ENCODE results near the gene MSMP. TPM values are rescaled to one million over a fixed set of nuclear protein-coding genes. Genes with fewer than 3 reads are reported as not detected.

The MSMP gene
- total RNA-seq, 1 donor from 2014 or later, result not detected

DNA sequence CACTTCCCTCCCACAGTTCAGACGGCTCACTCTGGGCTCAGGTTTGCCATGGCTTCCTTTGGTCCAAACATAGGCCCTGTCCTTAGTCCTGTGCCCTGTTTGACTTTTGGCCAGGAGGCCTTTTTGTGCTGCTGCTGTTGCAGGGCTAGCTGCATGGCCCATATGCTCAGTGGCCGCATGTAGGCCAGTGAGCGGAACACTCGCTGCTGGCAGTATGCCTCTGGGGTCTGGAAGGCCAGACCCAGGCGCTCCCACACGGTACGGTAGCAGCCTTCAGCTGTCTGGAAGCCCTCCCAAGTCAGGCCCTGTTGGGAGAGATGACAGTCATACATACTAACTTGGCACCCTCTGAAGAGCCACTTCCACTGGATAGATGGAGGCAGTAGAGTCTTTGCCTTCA, 16.9 kb downstream of the MSMP start:
- Histone ChIP-seq H3K27me3 (ENCODE audit: insufficient read depth, low read length) (no peaks in the 10 kb centered on the region), H2AFZ (ENCODE audit: low read depth, low read length) (no peak overlapping the region), H3K79me2 (ENCODE audit: insufficient read depth, low read length) (peaks cover 41% of the 10 kb centered on the region), H3K36me3 (ENCODE audit: insufficient read depth, low read length) (peaks cover 52% of the 10 kb centered on the region), H3K9me3 (ENCODE audit: insufficient read depth, low read depth, low read length) (no peaks in the 10 kb centered on the region), H3K4me1 (ENCODE audit: insufficient read depth, low read length) (peaks cover 18% of the 10 kb centered on the region), H3K4me2 (ENCODE audit: low read length) (no peak overlapping the region), H3K27ac (ENCODE audit: low read depth, low read length) (no peak overlapping the region), H4K20me1 (ENCODE audit: insufficient read depth, low read length) (peaks cover 74% of the 10 kb centered on the region), H3K9ac (ENCODE audit: low read length) (no peak overlapping the region), H3K4me3 (ENCODE audit: insufficient read depth, low read depth, low read length) (no peak overlapping the region)
- TF ChIP-seq, protein P1, sequence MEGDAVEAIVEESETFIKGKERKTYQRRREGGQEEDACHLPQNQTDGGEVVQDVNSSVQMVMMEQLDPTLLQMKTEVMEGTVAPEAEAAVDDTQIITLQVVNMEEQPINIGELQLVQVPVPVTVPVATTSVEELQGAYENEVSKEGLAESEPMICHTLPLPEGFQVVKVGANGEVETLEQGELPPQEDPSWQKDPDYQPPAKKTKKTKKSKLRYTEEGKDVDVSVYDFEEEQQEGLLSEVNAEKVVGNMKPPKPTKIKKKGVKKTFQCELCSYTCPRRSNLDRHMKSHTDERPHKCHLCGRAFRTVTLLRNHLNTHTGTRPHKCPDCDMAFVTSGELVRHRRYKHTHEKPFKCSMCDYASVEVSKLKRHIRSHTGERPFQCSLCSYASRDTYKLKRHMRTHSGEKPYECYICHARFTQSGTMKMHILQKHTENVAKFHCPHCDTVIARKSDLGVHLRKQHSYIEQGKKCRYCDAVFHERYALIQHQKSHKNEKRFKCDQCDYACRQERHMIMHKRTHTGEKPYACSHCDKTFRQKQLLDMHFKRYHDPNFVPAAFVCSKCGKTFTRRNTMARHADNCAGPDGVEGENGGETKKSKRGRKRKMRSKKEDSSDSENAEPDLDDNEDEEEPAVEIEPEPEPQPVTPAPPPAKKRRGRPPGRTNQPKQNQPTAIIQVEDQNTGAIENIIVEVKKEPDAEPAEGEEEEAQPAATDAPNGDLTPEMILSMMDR (IDR thresholded peaks at IDR 0.05; ENCODE audit: insufficient read depth, low read depth, low read length), result no peak
- TF ChIP-seq EZH2 (IDR thresholded peaks at IDR 0.05; ENCODE audit: insufficient read depth, low read length), result no peak
- H3K36me3 Mint-ChIP-seq (ENCODE audit: low read depth, unreplicated experiment), result peaks cover 36% of the 10 kb centered on the region
- H3K4me3 Mint-ChIP-seq (ENCODE audit: unreplicated experiment), result no peak overlapping the region
- no peak for FAIRE-seq
- no peak for DNase-seq (ENCODE audit: low read depth)
- no peaks in the 10 kb centered on the region for H3K9me3 Mint-ChIP-seq (ENCODE audit: unreplicated experiment)
- H3K27me3 Mint-ChIP-seq (ENCODE audit: low read depth, unreplicated experiment), result no peaks in the 10 kb centered on the region
- H3K4me1 Mint-ChIP-seq (ENCODE audit: low read depth, unreplicated experiment), result peaks cover 28% of the 10 kb centered on the region
- peak overlapping the region; percentile 72 for H3K27ac Mint-ChIP-seq (ENCODE audit: unreplicated experiment)

DNA sequence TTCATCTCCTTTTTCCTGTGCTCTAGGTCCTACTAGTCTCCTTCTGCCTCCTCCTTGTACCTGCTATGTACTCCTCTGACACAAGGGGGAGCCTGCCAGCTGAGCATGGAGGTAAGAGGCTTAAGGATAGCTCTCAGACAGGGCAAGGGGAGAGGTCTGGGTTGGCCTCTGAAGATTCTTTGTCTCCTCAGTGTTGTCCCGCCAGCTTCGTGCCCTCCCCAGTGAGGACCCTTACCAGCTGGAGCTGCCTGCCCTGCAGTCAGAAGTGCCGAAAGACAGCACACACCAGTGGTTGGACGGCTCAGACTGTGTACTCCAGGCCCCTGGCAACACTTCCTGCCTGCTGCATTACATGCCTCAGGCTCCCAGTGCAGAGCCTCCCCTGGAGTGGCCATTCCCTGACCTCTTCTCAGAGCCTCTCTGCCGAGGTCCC, 17.9 kb downstream of the MSMP start:
- no peak overlapping the region for H3K4me3 Mint-ChIP-seq (ENCODE audit: unreplicated experiment)
- H3K79me2 ChIP-seq (ENCODE audit: insufficient read depth, low read length), result peaks cover 43% of the 10 kb centered on the region
- FAIRE-seq, result no peak

DNA sequence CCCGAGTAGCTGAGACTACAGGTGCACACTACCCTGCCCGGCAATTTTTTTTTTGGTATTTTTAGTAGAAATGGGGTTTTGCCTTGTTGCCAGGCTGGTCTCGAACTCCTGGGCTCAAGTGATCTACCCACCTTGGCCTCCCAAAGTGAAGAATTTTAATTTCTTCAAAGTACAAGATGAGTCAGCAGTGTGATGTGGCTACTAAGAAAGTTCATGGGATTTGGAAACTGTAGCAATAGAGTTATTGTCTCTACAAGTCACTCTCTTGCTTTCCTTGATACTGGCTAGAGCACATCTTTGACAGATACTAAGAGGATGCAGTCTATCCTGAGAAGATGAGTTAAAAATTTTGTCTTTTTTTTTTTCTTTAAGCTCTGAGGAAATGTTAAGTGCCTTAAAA, 20.0 kb downstream of the MSMP start:
- Histone ChIP-seq H3K79me2 (ENCODE audit: insufficient read depth, low read length) (peaks cover 64% of the 10 kb centered on the region), H3K27me3 (ENCODE audit: insufficient read depth, low read length) (no peaks in the 10 kb centered on the region), H3K4me1 (ENCODE audit: insufficient read depth, low read length) (peaks cover 34% of the 10 kb centered on the region), H3K4me2 (ENCODE audit: low read length) (peak overlapping the region; percentile 99), H4K20me1 (ENCODE audit: insufficient read depth, low read length) (peaks cover 79% of the 10 kb centered on the region), H3K9ac (ENCODE audit: low read length) (peak overlapping the region; percentile 9), H3K27ac (ENCODE audit: low read depth, low read length) (no peak overlapping the region), H3K4me3 (ENCODE audit: insufficient read depth, low read depth, low read length) (no peak overlapping the region), H3K9me3 (ENCODE audit: insufficient read depth, low read depth, low read length) (no peaks in the 10 kb centered on the region), H3K36me3 (ENCODE audit: insufficient read depth, low read length) (peaks cover 42% of the 10 kb centered on the region), H2AFZ (ENCODE audit: low read depth, low read length) (no peak overlapping the region)
- FAIRE-seq, result no peak
- Mint-ChIP-seq H3K36me3 (ENCODE audit: low read depth, unreplicated experiment) (peaks cover 22% of the 10 kb centered on the region), H3K4me3 (ENCODE audit: unreplicated experiment) (peak overlapping the region; percentile 97), H3K4me1 (ENCODE audit: low read depth, unreplicated experiment) (peaks cover 30% of the 10 kb centered on the region), H3K9me3 (ENCODE audit: unreplicated experiment) (no peaks in the 10 kb centered on the region), H3K27me3 (ENCODE audit: low read depth, unreplicated experiment) (no peaks in the 10 kb centered on the region), H3K27ac (ENCODE audit: unreplicated experiment) (peak overlapping the region; percentile 77)
- DNase-seq (ENCODE audit: low read depth), result no peak
- TF ChIP-seq, protein P1 (IDR thresholded peaks at IDR 0.05; ENCODE audit: insufficient read depth, low read depth, low read length), result no peak
- TF ChIP-seq EZH2 (IDR thresholded peaks at IDR 0.05; ENCODE audit: insufficient read depth, low read length), result no peak

More for the DNA sequence above, 17.9 kb downstream of the MSMP start:
- Histone ChIP-seq H2AFZ (ENCODE audit: low read depth, low read length) (no peak overlapping the region), H3K27me3 (ENCODE audit: insufficient read depth, low read length) (no peaks in the 10 kb centered on the region), H3K4me3 (ENCODE audit: insufficient read depth, low read depth, low read length) (no peak overlapping the region), H3K9ac (ENCODE audit: low read length) (no peak overlapping the region), H3K36me3 (ENCODE audit: insufficient read depth, low read length) (peaks cover 51% of the 10 kb centered on the region), H3K9me3 (ENCODE audit: insufficient read depth, low read depth, low read length) (no peaks in the 10 kb centered on the region), H4K20me1 (ENCODE audit: insufficient read depth, low read length) (peaks cover 68% of the 10 kb centered on the region), H3K4me1 (ENCODE audit: insufficient read depth, low read length) (peaks cover 18% of the 10 kb centered on the region), H3K4me2 (ENCODE audit: low read length) (no peak overlapping the region), H3K27ac (ENCODE audit: low read depth, low read length) (no peak overlapping the region)
- Mint-ChIP-seq H3K4me1 (ENCODE audit: low read depth, unreplicated experiment) (peaks cover 28% of the 10 kb centered on the region), H3K27ac (ENCODE audit: unreplicated experiment) (peak overlapping the region; percentile 26), H3K36me3 (ENCODE audit: low read depth, unreplicated experiment) (peaks cover 32% of the 10 kb centered on the region), H3K9me3 (ENCODE audit: unreplicated experiment) (no peaks in the 10 kb centered on the region), H3K27me3 (ENCODE audit: low read depth, unreplicated experiment) (no peaks in the 10 kb centered on the region)
- peak; percentile 47 for DNase-seq (ENCODE audit: low read depth)
- TF ChIP-seq EZH2 (IDR thresholded peaks at IDR 0.05; ENCODE audit: insufficient read depth, low read length), result no peak
- TF ChIP-seq, protein P1 (IDR thresholded peaks at IDR 0.05; ENCODE audit: insufficient read depth, low read depth, low read length), result peak; percentile 75

Measured in astrocyte (in vitro differentiated cells and primary cell).